A549 (cell line): ENCODE measurements around the gene VWA8. TPM values are rescaled to one million over a fixed set of nuclear protein-coding genes. Genes with fewer than 3 reads are reported as not detected.

ENCODE experiments used
- ATAC-seq, 2 experiments: fragments of 200-7000 bp in 1 of 2; fragments of >200 bp in 1 of 2; cut with Nextera tagmentation in 1 of 2; cut with Tn5 transposase in 1 of 2; 3 replicates each; pipeline versions ENCODE4 v1.8.0 to v1.9.1; 2018 to 2020; ENCODE audit warnings: mild to moderate bottlenecking in 1 of 2, moderate library complexity in 1 of 2
- CTCF ChIA-PET: fragments of 300-600 bp; sonication (Branson Sonifier 250); formaldehyde crosslinking; extraction: SDS; loops from one replicate; lab custom pipeline; 2021; ENCODE audit warnings: antibody characterized with exemption, inconsistent platforms; lab: Yijun Ruan, JAX
- POLR2A ChIA-PET: fragments of 350-600 bp; formaldehyde crosslinking; extraction: SDS; loops from one replicate; lab custom pipeline; 2021; ENCODE audit warnings: antibody characterized with exemption, inconsistent platforms; lab: Yijun Ruan, JAX
- DNase-seq, 2 experiments: peaks; one replicate each; pipeline versions ENCODE4 v3.0.0 to v3.0.0-alpha.2; 2011 to 2016; ENCODE audit warnings: low read depth in 1 of 2, low spot score in 1 of 2
- FAIRE-seq: peaks from 2 replicates; lab custom pipeline; 2011; peaks lifted over from hg19 to GRCh38; lab: Jason Lieb, UNC
- H3K27ac ChIP-seq, 2 experiments: fragments of >200 bp; sonication (Bioruptor Twin); formaldehyde crosslinking; 3 replicates each; pipeline ENCODE4 v1.5.1; 2016 to 2017
- H3K4me1 ChIP-seq: fragments of >200 bp; sonication (Bioruptor Twin); formaldehyde crosslinking; 3 replicates; pipeline ENCODE4 v1.6.1; 2016
- H3K4me2 ChIP-seq: fragments of >200 bp; sonication (Bioruptor Twin); formaldehyde crosslinking; 3 replicates; pipeline ENCODE4 v1.6.1; 2016
- H3K4me3 ChIP-seq: fragments of >200 bp; sonication (Bioruptor Twin); formaldehyde crosslinking; 3 replicates; pipeline ENCODE4 v1.5.1; 2016
- H3K9me3 ChIP-seq: fragments of >200 bp; sonication (Bioruptor Twin); formaldehyde crosslinking; 3 replicates; pipeline ENCODE4 v1.6.1; 2016
- CBX2 ChIP-seq: fragments of 200-600 bp; sonication (generic); IDR thresholded peaks from 2 replicates; pipeline ENCODE4 v1.6.1; 2016; ENCODE audit warnings: low read depth, mild to moderate bottlenecking, borderline replicate concordance
- CBX8 ChIP-seq: fragments of 200-600 bp; sonication (generic); IDR thresholded peaks from 2 replicates; pipeline ENCODE4 v1.6.1; 2016
- CEBPB ChIP-seq, 2 experiments: fragments of >200 bp in 1 of 2; sonication (Bioruptor Twin) in 1 of 2; formaldehyde crosslinking in 1 of 2; IDR thresholded peaks; 2 replicates each; pipeline ENCODE4 v1.6.1; 2012 to 2016
- CHD2 ChIP-seq: fragments of 150-350 bp; IDR thresholded peaks from 2 replicates; pipeline ENCODE4 v1.6.1; 2014; ENCODE audit warnings: low read length; ENCODE audit not compliant: partially characterized antibody
- CHD4 ChIP-seq: fragments of 200-600 bp; sonication (generic); IDR thresholded peaks from 2 replicates; pipeline ENCODE4 v1.6.1; 2016; ENCODE audit warnings: antibody characterized with exemption, mild to moderate bottlenecking, borderline replicate concordance
- EHMT2 ChIP-seq: fragments of 200-600 bp; sonication (generic); IDR thresholded peaks from 2 replicates; pipeline ENCODE4 v1.6.1; 2016; ENCODE audit warnings: antibody characterized with exemption, low read depth, mild to moderate bottlenecking, moderate library complexity
- EP300 ChIP-seq, 2 experiments: fragments of >200 bp; sonication (Bioruptor Twin); formaldehyde crosslinking; IDR thresholded peaks; 2 replicates in 1 of 2; 3 replicates in 1 of 2; pipeline ENCODE4 v1.6.1; 2016 to 2017
- HOXB5 ChIP-seq: fragments of 250-450 bp; sonication (Bioruptor Pico); IDR thresholded peaks from 2 replicates; pipeline ENCODE4 v1.5.0; 2020; ENCODE audit warnings: mild to moderate bottlenecking, moderate library complexity
- MAFK ChIP-seq: fragments of 450-650 bp; IDR thresholded peaks from 2 replicates; pipeline ENCODE4 v1.6.1; 2014; ENCODE audit not compliant: partially characterized antibody
- NFE2L2 ChIP-seq: fragments of 150-350 bp; conservative IDR thresholded peaks from 2 replicates; pipeline ENCODE4 v1.6.1; 2014; ENCODE audit warnings: low read length
- RAD21 ChIP-seq, 2 experiments: fragments of >200 bp in 1 of 2; sonication (Bioruptor Twin) in 1 of 2; formaldehyde crosslinking in 1 of 2; IDR thresholded peaks in 1 of 2; conservative IDR thresholded peaks in 1 of 2; 2 replicates in 1 of 2; 3 replicates in 1 of 2; pipeline ENCODE4 v1.6.1; 2012 to 2018; ENCODE audit warnings: inconsistent platforms in 1 of 2
- RFX5 ChIP-seq: fragments of 450-650 bp; IDR thresholded peaks from 2 replicates; pipeline ENCODE4 v1.7.1; 2014; ENCODE audit warnings: antibody characterized with exemption, mild to moderate bottlenecking, moderate library complexity
- RNF2 ChIP-seq: fragments of 200-600 bp; sonication (generic); IDR thresholded peaks from 2 replicates; pipeline ENCODE4 v1.6.1; 2016; ENCODE audit warnings: low read depth, mild to moderate bottlenecking, antibody characterized with exemption, moderate library complexity, borderline replicate concordance
- TFCP2L1 ChIP-seq: fragments of 250-450 bp; sonication (Bioruptor Pico); IDR thresholded peaks from 2 replicates; pipeline ENCODE4 v1.5.0; 2021; ENCODE audit warnings: mild to moderate bottlenecking
- TP53 ChIP-seq: fragments of 250-450 bp; sonication (Bioruptor Pico); IDR thresholded peaks from 2 replicates; pipeline ENCODE4 v1.5.0; 2021; ENCODE audit warnings: mild to moderate bottlenecking, moderate library complexity
- ZFP36 ChIP-seq: fragments of 450-650 bp; IDR thresholded peaks from 2 replicates; pipeline ENCODE4 v1.6.1; 2014; ENCODE audit warnings: borderline replicate concordance; ENCODE audit not compliant: partially characterized antibody
- WGBS: methylation state at CpG from one replicate; pipeline ENCODE4 v1.1.6; 2017; ENCODE audit errors: missing lambda C conversion rate; 5-methylcytosine and 5-hydroxymethylcytosine counted together
- polyA plus RNA-seq, 4 experiments: library from polyadenylated mRNA; depleted of rRNA in 3 of 4; stranded (reverse); fragments of >200 nt; fragmentation: RNase III in 1 of 4; extraction: RNeasy Plus Mini Kit Qiagen cat#74134 plus additional on column Dnase treatment in 1 of 4; gene quantifications; 2 replicates in 3 of 4; 3 replicates in 1 of 4; pipeline ENCODE4 v1.2.3, GENCODE V29; 2011 to 2017
- TF ChIP-seq, protein P1 (sequence below): fragments of 150-350 bp; IDR thresholded peaks from 2 replicates; pipeline ENCODE4 v1.6.1; 2014; ENCODE audit warnings: low read depth, mild to moderate bottlenecking, low read length
- TF ChIP-seq, protein P2 (sequence below): fragments of >200 bp; sonication (Bioruptor Twin); formaldehyde crosslinking; IDR thresholded peaks from 2 replicates; pipeline ENCODE4 v1.6.1; 2016
- TF ChIP-seq, protein P3 (sequence below): fragments of 250-450 bp; sonication (Bioruptor Pico); IDR thresholded peaks from 2 replicates; pipeline ENCODE4 v1.5.0; 2021; ENCODE audit warnings: mild to moderate bottlenecking, moderate library complexity, borderline replicate concordance
- TF ChIP-seq, protein P4 (sequence below): fragments of >200 bp; sonication (Bioruptor Twin); formaldehyde crosslinking; IDR thresholded peaks from 3 replicates; pipeline ENCODE4 v1.6.1; 2016
- TF ChIP-seq, protein P5 (sequence below): fragments of >200 bp; sonication (Bioruptor Twin); formaldehyde crosslinking; IDR thresholded peaks from 3 replicates; pipeline ENCODE4 v1.5.1; 2016
- TF ChIP-seq, protein P6 (sequence below): fragments of 250-450 bp; sonication (Bioruptor Pico); IDR thresholded peaks from 2 replicates; pipeline ENCODE4 v1.5.0; 2020; ENCODE audit warnings: low read depth, mild to moderate bottlenecking, moderate library complexity

VWA8 gene
- polyA plus RNA-seq, 2 of the 4 experiments (the other 2 are of a cell fraction), result 6.4 to 15.3 TPM

DNA sequence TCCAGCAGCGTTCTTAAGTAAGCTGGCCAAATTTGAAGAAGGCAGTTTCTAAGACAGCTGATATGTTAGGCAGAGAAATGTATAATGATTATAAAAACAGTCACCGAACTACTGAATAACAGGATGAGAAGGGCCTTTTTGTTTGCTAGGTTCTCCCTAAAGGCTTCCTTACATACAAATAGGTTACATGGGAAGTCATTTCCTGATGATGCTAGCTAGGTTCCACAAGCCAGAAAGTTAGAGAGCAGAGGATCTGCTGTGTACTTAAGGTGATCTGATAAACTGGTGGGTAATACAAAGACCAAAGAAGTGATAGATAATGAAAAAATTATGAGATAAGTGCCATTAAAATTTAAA, 139.7 kb downstream of the VWA8 start:
- H3K9me3 ChIP-seq, result no peaks in the 10 kb centered on the region
- FAIRE-seq (no peak), DNase-seq (no peak), ATAC-seq (no peak)
- TF ChIP-seq CBX2, result no peak
- no peak for TF ChIP-seq CEBPB (IDR thresholded peaks at IDR 0.05)
- CTCF ChIA-PET, result no interaction called here
- WGBS, result 96% methylated on average over 2 of the region's 2 CpGs
- POLR2A ChIA-PET, result no interaction called here
- H3K4me3 ChIP-seq, result no peak overlapping the region
- H3K4me1 ChIP-seq, result peaks cover 10% of the 10 kb centered on the region; the same call in 2 of the 3 replicates
- H3K4me2 ChIP-seq, result no peak overlapping the region
- no peak overlapping the region for H3K27ac ChIP-seq

DNA sequence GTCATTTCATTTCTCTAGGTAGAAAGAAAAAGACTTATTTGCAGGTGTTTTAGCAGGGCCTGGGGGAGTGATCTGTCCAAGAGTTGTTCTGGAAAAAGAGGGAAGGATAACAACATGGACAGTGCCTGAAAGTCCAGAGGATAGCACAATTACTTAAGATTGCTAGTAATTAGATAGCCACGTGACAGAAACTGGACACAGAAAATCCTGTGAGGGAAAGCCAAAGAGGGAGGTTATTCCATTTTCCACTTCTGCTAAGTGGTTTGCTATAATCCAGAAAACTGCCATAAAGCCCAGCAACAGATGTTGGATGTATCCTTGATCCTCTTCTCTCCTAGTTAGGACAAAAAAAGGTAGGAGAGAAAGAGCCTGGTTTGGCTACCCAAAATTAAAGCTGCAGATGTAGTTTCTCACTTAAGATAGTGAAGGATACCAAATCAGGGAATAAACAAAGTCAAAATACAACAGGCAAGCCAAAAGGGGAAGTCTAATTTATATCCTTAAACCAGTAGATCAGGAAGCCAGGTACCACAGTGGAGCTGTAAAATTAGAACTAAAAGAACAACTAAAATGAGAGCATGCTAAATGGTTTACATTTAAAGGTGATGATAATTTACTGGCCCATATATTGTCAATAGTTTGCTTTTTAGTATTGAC, 140.2 kb downstream of the VWA8 start:
- POLR2A ChIA-PET, result no interaction called here
- H3K4me2 ChIP-seq, result no peak overlapping the region
- WGBS, result 77% methylated on average over 1 of the region's 1 CpG
- peaks cover 5% of the 10 kb centered on the region; the same call in 2 of the 3 replicates for H3K4me1 ChIP-seq
- no peaks in the 10 kb centered on the region for H3K9me3 ChIP-seq
- CTCF ChIA-PET, result no interaction called here
- H3K4me3 ChIP-seq, result no peak overlapping the region
- no peak for TF ChIP-seq TFCP2L1
- TF ChIP-seq NFE2L2, result no peak
- TF ChIP-seq, protein P1, sequence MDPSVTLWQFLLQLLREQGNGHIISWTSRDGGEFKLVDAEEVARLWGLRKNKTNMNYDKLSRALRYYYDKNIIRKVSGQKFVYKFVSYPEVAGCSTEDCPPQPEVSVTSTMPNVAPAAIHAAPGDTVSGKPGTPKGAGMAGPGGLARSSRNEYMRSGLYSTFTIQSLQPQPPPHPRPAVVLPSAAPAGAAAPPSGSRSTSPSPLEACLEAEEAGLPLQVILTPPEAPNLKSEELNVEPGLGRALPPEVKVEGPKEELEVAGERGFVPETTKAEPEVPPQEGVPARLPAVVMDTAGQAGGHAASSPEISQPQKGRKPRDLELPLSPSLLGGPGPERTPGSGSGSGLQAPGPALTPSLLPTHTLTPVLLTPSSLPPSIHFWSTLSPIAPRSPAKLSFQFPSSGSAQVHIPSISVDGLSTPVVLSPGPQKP, result no peak
- TF ChIP-seq TP53 (CRISPR knock-in tag), result no peak
- no peak for TF ChIP-seq HOXB5 (CRISPR knock-in tag)
- TF ChIP-seq CBX8, result no peak
- TF ChIP-seq, protein P2, sequence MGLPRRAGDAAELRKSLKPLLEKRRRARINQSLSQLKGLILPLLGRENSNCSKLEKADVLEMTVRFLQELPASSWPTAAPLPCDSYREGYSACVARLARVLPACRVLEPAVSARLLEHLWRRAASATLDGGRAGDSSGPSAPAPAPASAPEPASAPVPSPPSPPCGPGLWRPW, result no peak
- TF ChIP-seq, protein P3, sequence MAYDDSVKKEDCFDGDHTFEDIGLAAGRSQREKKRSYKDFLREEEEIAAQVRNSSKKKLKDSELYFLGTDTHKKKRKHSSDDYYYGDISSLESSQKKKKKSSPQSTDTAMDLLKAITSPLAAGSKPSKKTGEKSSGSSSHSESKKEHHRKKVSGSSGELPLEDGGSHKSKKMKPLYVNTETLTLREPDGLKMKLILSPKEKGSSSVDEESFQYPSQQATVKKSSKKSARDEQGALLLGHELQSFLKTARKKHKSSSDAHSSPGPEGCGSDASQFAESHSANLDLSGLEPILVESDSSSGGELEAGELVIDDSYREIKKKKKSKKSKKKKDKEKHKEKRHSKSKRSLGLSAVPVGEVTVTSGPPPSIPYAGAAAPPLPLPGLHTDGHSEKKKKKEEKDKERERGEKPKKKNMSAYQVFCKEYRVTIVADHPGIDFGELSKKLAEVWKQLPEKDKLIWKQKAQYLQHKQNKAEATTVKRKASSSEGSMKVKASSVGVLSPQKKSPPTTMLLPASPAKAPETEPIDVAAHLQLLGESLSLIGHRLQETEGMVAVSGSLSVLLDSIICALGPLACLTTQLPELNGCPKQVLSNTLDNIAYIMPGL (CRISPR knock-in tag), result no peak
- TF ChIP-seq EHMT2, result no peak
- no peak for TF ChIP-seq RNF2
- TF ChIP-seq, protein P4, sequence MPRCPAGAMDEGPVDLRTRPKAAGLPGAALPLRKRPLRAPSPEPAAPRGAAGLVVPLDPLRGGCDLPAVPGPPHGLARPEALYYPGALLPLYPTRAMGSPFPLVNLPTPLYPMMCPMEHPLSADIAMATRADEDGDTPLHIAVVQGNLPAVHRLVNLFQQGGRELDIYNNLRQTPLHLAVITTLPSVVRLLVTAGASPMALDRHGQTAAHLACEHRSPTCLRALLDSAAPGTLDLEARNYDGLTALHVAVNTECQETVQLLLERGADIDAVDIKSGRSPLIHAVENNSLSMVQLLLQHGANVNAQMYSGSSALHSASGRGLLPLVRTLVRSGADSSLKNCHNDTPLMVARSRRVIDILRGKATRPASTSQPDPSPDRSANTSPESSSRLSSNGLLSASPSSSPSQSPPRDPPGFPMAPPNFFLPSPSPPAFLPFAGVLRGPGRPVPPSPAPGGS, result no peak
- no peak for TF ChIP-seq RAD21 (conservative IDR thresholded peaks at IDR 0.05 in 1 of 2, IDR thresholded peaks at IDR 0.05 in 1 of 2)
- TF ChIP-seq ZFP36, result no peak
- no peak for TF ChIP-seq CHD4
- TF ChIP-seq RFX5, result no peak
- TF ChIP-seq, protein P5, sequence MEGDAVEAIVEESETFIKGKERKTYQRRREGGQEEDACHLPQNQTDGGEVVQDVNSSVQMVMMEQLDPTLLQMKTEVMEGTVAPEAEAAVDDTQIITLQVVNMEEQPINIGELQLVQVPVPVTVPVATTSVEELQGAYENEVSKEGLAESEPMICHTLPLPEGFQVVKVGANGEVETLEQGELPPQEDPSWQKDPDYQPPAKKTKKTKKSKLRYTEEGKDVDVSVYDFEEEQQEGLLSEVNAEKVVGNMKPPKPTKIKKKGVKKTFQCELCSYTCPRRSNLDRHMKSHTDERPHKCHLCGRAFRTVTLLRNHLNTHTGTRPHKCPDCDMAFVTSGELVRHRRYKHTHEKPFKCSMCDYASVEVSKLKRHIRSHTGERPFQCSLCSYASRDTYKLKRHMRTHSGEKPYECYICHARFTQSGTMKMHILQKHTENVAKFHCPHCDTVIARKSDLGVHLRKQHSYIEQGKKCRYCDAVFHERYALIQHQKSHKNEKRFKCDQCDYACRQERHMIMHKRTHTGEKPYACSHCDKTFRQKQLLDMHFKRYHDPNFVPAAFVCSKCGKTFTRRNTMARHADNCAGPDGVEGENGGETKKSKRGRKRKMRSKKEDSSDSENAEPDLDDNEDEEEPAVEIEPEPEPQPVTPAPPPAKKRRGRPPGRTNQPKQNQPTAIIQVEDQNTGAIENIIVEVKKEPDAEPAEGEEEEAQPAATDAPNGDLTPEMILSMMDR, result no peak
- no peak for TF ChIP-seq CHD2
- TF ChIP-seq MAFK, result no peak
- TF ChIP-seq, protein P6, sequence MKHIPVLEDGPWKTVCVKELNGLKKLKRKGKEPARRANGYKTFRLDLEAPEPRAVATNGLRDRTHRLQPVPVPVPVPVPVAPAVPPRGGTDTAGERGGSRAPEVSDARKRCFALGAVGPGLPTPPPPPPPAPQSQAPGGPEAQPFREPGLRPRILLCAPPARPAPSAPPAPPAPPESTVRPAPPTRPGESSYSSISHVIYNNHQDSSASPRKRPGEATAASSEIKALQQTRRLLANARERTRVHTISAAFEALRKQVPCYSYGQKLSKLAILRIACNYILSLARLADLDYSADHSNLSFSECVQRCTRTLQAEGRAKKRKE (CRISPR knock-in tag), result no peak
- TF ChIP-seq EP300 (IDR thresholded peaks at IDR 0.05), result no peak
- ATAC-seq (no peak), FAIRE-seq (no peak), DNase-seq (no peak)
- H3K27ac ChIP-seq, result no peak overlapping the region
